Uterus (tissue), 2 donors: Measurements from ENCODE around the gene PYGO2.

ENCODE experiments used
- CTCF ChIP-seq, 4 experiments: fragments of 200-600 bp in 2 of 4; fragments of 450-650 bp in 2 of 4; sonication (generic) in 2 of 4; IDR thresholded peaks; one replicate each; pipeline ENCODE4 v1.5.1; 2016 to 2019; ENCODE audit warnings: antibody characterized with exemption in 4 of 4, mild to moderate bottlenecking in 2 of 4, moderate library complexity in 1 of 4
- POLR2A ChIP-seq, 2 donors: fragments of 450-650 bp; IDR thresholded peaks; one replicate each; pipeline ENCODE4 v1.6.1; 2016; ENCODE audit warnings: antibody characterized with exemption in 2 of 2, mild to moderate bottlenecking in 1 of 2, moderate library complexity in 1 of 2

DNA sequence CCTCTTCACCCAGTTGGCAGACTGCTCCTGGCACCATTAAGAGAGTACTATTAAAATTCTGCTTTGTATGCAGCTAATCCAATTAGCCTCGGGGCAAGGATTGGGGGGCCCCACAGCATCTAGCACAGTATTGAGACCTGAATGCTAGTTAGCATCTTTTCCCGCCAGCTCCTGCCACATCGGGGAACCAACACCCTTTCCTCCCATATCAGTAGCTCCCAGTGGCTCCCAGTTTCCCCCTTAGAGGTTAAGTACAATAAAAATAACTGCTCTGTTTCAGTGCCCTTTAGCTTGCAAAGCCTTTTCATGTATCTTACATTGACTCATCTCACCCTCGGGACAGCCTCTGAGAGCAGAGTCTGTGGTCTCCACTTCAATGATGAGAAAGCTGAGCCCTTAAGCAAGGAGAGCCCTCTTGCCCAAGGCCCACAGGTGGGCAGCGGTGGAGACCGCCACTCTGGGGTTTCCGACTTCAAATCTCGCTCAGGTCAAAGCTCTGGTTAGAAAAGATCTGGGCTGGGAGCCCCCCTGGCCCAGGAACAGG, 20.9 kb downstream of the PYGO2 start:
- TF ChIP-seq CTCF (IDR thresholded peaks at IDR 0.05) (no peak), POLR2A (IDR thresholded peaks at IDR 0.05) (no peak)
